Superior temporal gyrus (tissue), 1 donor: ENCODE data around the gene TRAPPC5.
"Not testable (repeated sequence)": the region's sequence is repeated elsewhere in the genome, so short reads cannot be mapped to it uniquely, and the experiment has no call there.

ENCODE experiments used
- DNase-seq: peaks from one replicate; pipeline ENCODE4 v3.0.0-alpha.2; 2016; ENCODE audit errors: extremely low spot score

TRAPPC5 gene

DNA sequence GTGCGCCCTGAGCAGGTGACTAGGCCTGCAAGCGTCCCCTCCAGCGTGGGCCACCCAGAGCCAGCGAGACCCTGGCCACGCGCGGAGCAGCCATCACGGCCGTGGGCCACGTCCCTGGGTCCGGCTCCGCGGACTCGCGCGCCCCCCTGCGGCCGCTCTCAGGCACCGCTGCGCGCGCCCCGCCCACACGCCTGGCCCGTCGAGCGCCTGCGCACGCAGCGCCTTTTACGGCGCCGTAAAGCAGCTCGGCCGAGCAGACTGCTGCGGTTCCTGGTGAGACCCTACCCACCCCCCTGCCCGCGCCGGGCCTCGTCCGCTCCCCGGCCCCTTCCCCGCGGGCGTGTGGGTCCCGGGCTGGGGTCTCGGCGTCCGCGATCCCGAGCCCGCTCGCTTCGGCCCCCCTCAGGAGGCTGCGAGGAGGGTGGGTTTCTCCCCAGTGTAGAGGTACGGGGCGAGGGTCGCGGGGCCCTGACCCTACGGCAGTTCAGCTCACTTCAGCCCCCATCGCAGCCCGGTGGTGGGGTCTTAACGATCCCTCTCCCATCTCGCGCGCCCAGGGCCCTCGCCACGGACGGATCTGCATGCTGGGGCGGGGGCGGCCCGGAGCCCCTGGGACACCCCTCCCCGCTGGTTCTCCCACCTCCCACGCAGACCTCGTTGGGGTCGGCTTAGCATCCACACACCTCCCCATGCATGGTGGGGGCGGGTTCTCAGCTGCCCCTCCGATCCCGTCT is at the start of gene TRAPPC5:
TRAPPC5 (plus strand) TSS at position 228 of the 734 bp plus-strand sequence. CDS start 1,421 bp downstream, outside the sequence.
- DNase-seq = peak; percentile 86

- DNase-seq = no peak
These were observed 49.1 kb upstream of the TRAPPC5 start for GRCh38 chr19:7631577-7631976.

GRCh38 chr19:7632340-7633203 is 48.1 kb upstream of the TRAPPC5 start:
- no peak for DNase-seq

DNA sequence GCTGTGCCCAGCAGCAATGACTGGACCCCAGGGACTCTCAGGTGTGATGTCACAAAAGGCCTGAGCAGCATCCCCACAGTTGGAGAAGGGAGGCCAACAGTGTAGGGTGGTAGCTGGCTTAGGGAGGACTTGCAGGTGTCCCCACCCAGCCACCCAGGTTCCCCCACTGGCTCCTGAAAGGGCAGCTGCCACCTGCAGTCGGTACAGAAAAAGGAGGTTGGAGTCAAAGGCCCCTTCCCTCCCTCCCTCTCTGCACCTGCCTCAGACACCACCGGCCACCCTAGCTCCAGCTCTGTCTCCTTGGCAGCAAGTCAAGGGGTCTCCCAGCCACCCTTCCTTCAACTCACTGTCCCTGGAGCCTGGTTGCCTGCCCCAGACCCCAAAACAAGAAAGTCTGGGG is 46.9 kb upstream of the TRAPPC5 start, which contains the start of gene PCP2:
PCP2 (minus strand) TSS at position 22 of the 400 bp plus-strand sequence. CDS start 262 bp downstream, outside the sequence.
- DNase-seq = no peak

DNA sequence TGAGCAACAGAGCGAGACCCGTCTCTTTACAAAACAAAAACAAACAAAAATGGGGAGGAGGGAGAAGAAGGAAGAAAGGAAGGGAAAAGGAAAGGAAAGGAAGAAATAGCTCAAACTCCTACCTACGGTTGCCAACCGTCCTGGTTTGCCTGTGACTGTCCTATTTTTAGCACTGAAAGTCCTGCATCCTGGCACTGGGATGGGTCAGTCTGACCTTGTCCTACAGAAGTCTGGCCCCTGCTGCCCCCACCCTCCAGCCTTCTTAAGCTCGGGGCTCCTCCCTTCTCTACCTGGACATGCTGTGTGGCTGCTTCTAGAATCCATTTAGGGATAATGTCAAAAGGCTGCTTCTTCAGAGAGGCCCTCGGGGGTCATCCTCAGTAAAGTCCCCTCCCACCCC is 45.0 kb upstream of the TRAPPC5 start:
- no peak for DNase-seq

DNA sequence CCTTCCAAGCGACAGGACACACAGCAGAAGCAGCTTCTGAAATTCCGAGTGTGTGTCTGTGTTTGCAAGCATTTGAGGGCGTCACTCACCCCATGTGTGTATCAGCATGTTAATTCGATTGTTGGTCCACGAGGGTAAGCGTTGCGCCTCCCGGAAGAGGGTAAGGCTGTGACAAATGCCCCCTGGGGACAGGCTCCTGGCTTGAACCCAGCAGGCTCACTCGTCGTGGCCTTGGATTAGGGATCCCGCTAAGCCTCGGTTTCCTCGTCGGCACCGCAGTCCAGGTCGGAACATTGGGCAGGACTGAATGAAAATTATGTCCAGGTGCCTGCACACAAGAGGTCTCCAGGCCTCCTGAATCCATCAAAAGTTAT is 44.3 kb upstream of the TRAPPC5 start:
- no peak for DNase-seq

GRCh38 chr19:7636691-7637373 is 43.8 kb upstream of the TRAPPC5 start, which contains the start of gene STXBP2:
TSS of gene STXBP2 (plus strand) at chr19:7637110. CDS start at chr19:7637150, 40 bp downstream.
- no peak for DNase-seq

DNA sequence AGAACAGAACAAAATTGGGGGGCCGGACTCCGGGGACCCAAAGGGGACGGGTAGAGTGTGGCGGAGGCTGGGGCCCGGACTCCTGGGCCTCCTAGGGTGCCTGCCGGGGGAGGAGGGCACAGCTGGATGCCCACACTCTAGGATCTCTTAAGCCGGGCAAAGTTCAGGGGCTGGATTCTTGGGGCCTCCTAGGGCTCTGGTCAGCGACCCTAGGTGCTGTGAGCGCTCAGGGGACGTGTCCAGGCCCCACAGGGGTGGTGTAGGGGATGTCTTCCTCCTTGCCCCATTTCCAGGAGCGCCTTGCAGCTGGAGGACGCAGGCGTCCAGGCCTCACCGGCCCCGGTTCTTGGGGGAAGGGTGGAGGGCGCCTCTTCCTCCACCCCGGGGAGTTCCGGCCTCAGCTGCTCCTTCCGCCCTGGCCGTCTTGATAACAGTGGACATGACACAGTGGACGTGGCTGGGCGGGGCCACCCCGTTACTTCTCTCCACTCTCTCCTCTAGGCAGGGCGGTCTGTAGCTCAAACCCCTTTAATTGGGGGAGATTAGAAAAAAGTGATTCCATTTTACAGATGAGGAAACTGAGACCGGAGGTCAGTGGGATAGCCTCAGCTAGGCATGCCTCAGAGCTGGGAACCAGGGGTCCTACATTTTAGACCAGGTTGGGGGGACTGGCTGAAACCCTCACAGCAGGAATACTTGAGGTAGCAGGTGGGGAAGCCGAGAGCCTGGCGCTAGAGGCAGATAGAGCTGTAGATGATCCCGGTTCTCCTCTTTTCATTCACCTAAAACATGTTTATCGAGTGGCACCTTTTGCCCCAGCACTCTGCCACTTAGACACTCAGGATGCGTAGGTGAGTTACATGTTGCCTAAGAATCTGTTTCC is 43.0 kb upstream of the TRAPPC5 start:
- DNase-seq = no peak

GRCh38 chr19:7638802-7639465 is 41.7 kb upstream of the TRAPPC5 start:
- no peak for DNase-seq

DNA sequence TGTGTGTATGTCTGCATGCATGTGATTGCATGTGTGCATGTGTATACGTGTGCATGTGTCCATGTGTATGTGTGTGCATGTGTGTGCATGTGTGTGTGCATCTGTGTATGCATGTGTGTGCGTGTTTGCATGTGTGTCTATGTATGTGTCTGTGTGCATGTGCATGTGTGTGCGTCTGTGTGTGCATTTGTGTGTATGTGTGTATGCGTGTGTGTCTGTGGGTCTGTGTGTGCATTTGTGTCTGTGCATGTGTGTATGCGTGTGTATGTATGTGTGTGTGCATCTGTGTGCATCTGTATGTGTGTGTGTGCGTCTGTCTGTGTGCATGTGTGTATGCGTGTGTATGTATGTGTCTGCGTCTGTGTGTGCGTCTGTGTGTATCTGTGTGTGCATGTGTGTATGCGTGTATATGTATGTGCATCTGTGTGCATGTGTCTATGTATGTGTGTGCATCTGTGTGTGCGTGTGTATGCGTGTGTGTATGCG is 40.7 kb upstream of the TRAPPC5 start:
- DNase-seq = no peak

GRCh38 chr19:7640803-7641202 is 39.8 kb upstream of the TRAPPC5 start:
- DNase-seq = no peak

- DNase-seq = no peak
These were observed 39.0 kb upstream of the TRAPPC5 start for GRCh38 chr19:7641290-7642276.

GRCh38 chr19:7642295-7643030 is 38.2 kb upstream of the TRAPPC5 start:
- DNase-seq = no peak

GRCh38 chr19:7643031-7643415 is 37.6 kb upstream of the TRAPPC5 start:
- no peak for DNase-seq

GRCh38 chr19:7643629-7644549 is 36.7 kb upstream of the TRAPPC5 start:
- DNase-seq = not testable (repeated sequence)

- no peak for DNase-seq
These were observed 36.1 kb upstream of the TRAPPC5 start for GRCh38 chr19:7644550-7644877.

DNA sequence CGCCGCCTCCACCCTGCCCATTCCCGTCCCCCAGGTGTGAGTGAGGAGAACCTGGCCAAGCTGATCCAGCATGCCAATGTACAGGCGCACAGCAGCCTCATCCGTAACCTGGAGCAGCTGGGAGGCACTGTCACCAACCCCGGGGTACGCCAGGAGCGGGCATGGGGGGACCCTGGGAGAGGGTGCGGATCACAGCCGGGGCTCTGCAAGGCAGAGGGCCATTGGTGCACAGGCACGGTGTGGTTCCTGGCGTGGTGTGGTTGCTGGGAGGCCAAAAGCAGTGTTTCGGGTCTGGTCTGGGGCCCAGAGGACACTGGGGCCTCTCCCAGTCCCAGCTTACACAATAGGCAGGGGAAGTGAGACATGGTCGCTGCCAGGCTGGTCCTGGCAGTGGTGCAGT is 35.5 kb upstream of the TRAPPC5 start:
- no peak for DNase-seq
